HepG2 (cell line): ENCODE results near the gene TEX30. TPM values are rescaled to one million over a fixed set of nuclear protein-coding genes. Genes with fewer than 3 reads are reported as not detected.

Experiments used
- ATM ChIP-seq: fragments of 450-650 bp; IDR thresholded peaks from 2 replicates; pipeline ENCODE4 v1.7.1; 2017; ENCODE audit warnings: mild to moderate bottlenecking, borderline replicate concordance
- ETS1 ChIP-seq: sonication (generic); formaldehyde crosslinking; IDR thresholded peaks from 2 replicates; pipeline ENCODE4 v1.4.0; 2020; ENCODE audit warnings: missing genetic modification reagents
- FOXP4 ChIP-seq: sonication (generic); formaldehyde crosslinking; IDR thresholded peaks from 2 replicates; pipeline ENCODE4 v1.4.0; 2020; ENCODE audit warnings: missing genetic modification reagents
- GFI1 ChIP-seq: sonication (generic); formaldehyde crosslinking; IDR thresholded peaks from 2 replicates; pipeline ENCODE4 v1.5.0; 2020; ENCODE audit warnings: missing genetic modification reagents, mild to moderate bottlenecking, borderline replicate concordance
- HHEX ChIP-seq: IDR thresholded peaks from 2 replicates; pipeline ENCODE4 v1.6.1; 2016; ENCODE audit warnings: control low read depth
- HOMEZ ChIP-seq: IDR thresholded peaks from 2 replicates; pipeline ENCODE4 v1.6.1; 2016; ENCODE audit warnings: low read depth
- JARID2 ChIP-seq: sonication (generic); formaldehyde crosslinking; IDR thresholded peaks from 2 replicates; pipeline ENCODE4 v1.8.1; 2023; ENCODE audit warnings: missing genetic modification reagents, inconsistent platforms; ENCODE audit not compliant: insufficient replicate concordance
- KMT2B ChIP-seq: IDR thresholded peaks from 2 replicates; pipeline ENCODE4 v1.6.1; 2016; ENCODE audit warnings: missing genetic modification reagents, missing compliant biosample characterization
- POLR2AphosphoS2 ChIP-seq: IDR thresholded peaks from 2 replicates; pipeline ENCODE4 v1.6.1; 2011; ENCODE audit warnings: low read depth, low read length, improper control_type of control experiment
- SKI ChIP-seq: fragments of 450-650 bp; IDR thresholded peaks from one replicate; pipeline ENCODE4 v1.6.1; 2018; ENCODE audit warnings: mild to moderate bottlenecking; ENCODE audit not compliant: partially characterized antibody
- SP2 ChIP-seq: sonication (generic); formaldehyde crosslinking; IDR thresholded peaks from 2 replicates; pipeline ENCODE4 v1.5.1; 2020; ENCODE audit warnings: mild to moderate bottlenecking, missing genetic modification reagents
- TCF12 ChIP-seq, 2 experiments: fragments of 450-650 bp in 1 of 2; sonication (generic) in 1 of 2; formaldehyde crosslinking in 1 of 2; IDR thresholded peaks; 2 replicates each; pipeline versions ENCODE4 v1.6.1 to v1.8.0; 2017 to 2022; ENCODE audit warnings: antibody characterized with exemption in 1 of 2, mild to moderate bottlenecking in 1 of 2, missing genetic modification reagents in 1 of 2, moderate library complexity in 1 of 2
- TP53 ChIP-seq: sonication (generic); formaldehyde crosslinking; conservative IDR thresholded peaks from 2 replicates; pipeline ENCODE4 v1.4.0; 2020; ENCODE audit warnings: missing genetic modification reagents
- ZNF142 ChIP-seq: sonication (generic); formaldehyde crosslinking; IDR thresholded peaks from 2 replicates; pipeline ENCODE4 v1.4.0; 2020; ENCODE audit warnings: missing genetic modification reagents
- ZNF20 ChIP-seq: sonication (generic); formaldehyde crosslinking; IDR thresholded peaks from 2 replicates; pipeline ENCODE4 v1.4.0; 2020; ENCODE audit warnings: mild to moderate bottlenecking, moderate library complexity, missing genetic modification reagents
- ZNF205 ChIP-seq: IDR thresholded peaks from 2 replicates; pipeline ENCODE4 v1.6.1; 2018; ENCODE audit warnings: missing biosample characterization, missing genetic modification reagents
- ZNF430 ChIP-seq: sonication (generic); formaldehyde crosslinking; IDR thresholded peaks from 2 replicates; pipeline ENCODE4 v1.9.0; 2021; ENCODE audit warnings: mild to moderate bottlenecking, missing genetic modification reagents
- ZNF468 ChIP-seq: sonication (generic); formaldehyde crosslinking; IDR thresholded peaks from 2 replicates; pipeline ENCODE4 v1.8.0; 2022; ENCODE audit warnings: mild to moderate bottlenecking, moderate library complexity, missing genetic modification reagents
- ZNF709 ChIP-seq: sonication (generic); formaldehyde crosslinking; IDR thresholded peaks from 2 replicates; pipeline ENCODE4 v1.5.0; 2020; ENCODE audit warnings: mild to moderate bottlenecking, missing genetic modification reagents
- ZNF749 ChIP-seq: sonication (generic); formaldehyde crosslinking; IDR thresholded peaks from 2 replicates; pipeline ENCODE4 v1.8.0; 2022; ENCODE audit warnings: mild to moderate bottlenecking, missing genetic modification reagents, moderate library complexity, borderline replicate concordance
- polyA plus RNA-seq, 8 experiments: library from polyadenylated mRNA; depleted of rRNA in 3 of 8; stranded (reverse) in 7 of 8; unstranded in 1 of 8; fragments of >200 nt; fragmentation: Illumina TruSeq in 4 of 8; extraction: Trizol in 4 of 8; gene quantifications; 2 replicates each; pipeline versions ENCODE4 v1.2.1 to v1.2.3, GENCODE V29; 2011 to 2016; ENCODE audit warnings: low read depth in 4 of 8, missing spikeins in 1 of 8, mixed read lengths in 1 of 8; ENCODE audit not compliant: insufficient read depth in 1 of 8
- total RNA-seq, 5 experiments: library from RNA; depleted of rRNA; stranded (reverse); fragments of >200 nt; fragmentation: Illumina TruSeq; extraction: Trizol; gene quantifications; 2 replicates each; pipeline ENCODE4 v1.2.3, GENCODE V29; 2016; ENCODE audit warnings: low read depth in 1 of 5

The TEX30 gene
- total and polyA plus RNA-seq, 2 of the 13 experiments (the other 11 are each of a cell fraction or from before 2014, with no cell fraction given) = 0.60 to 1.2 TPM

- 0 out of 2 replicates have a peak, but pooled peaks have one; percentile 76 for TF ChIP-seq TP53 (CRISPR knock-in tag)
- no peak for TF ChIP-seq ZNF430 (CRISPR knock-in tag)
- no peak for TF ChIP-seq ATM
- TF ChIP-seq JARID2 (CRISPR knock-in tag) = no peak
- TF ChIP-seq ZNF709 (CRISPR knock-in tag) = no peak
- no peak for TF ChIP-seq ZNF205 (CRISPR knock-in tag)
- TF ChIP-seq ZNF142 (CRISPR knock-in tag) = no peak
- TF ChIP-seq KMT2B (CRISPR knock-in tag) = no peak
- no peak for TF ChIP-seq ETS1
- no peak for TF ChIP-seq HOMEZ (CRISPR knock-in tag)
- no peak for TF ChIP-seq POLR2AphosphoS2
- TF ChIP-seq SKI = peak; percentile 12
- TF ChIP-seq HHEX (CRISPR knock-in tag) = no peak
- TF ChIP-seq GFI1 (CRISPR knock-in tag) = no peak
- no peak for TF ChIP-seq ZNF468
- TF ChIP-seq SP2 (CRISPR knock-in tag) = peak; percentile 32; the same call in 1 of the 2 replicates
- TF ChIP-seq ZNF749 (CRISPR knock-in tag) = no peak
- TF ChIP-seq ZNF20 (CRISPR knock-in tag) = no peak
- no peak for TF ChIP-seq TCF12 (IDR thresholded peaks at IDR 0.05)
- TF ChIP-seq TCF12 (CRISPR knock-in tag; IDR thresholded peaks at IDR 0.05) = 0 out of 2 replicates have a peak, but pooled peaks have one; percentile 41
- TF ChIP-seq FOXP4 (CRISPR knock-in tag) = no peak
Observed at GRCh38 chr13:102799426-102800144, 26.0 kb upstream of the TEX30 start (continued).
